ENCODE results near the gene MGRN1. TPM values are rescaled to one million over a fixed set of nuclear protein-coding genes. Genes with fewer than 3 reads are reported as not detected.
A peak's percentile ranks its signal among the peaks of the same experiment; 100 is the strongest.

MGRN1 gene
- total RNA-seq, 5 donors from 2014 or later (not counting 1 experiment from before 2014, with no cell fraction given), result 63.1 to 76.8 (median 72.2) TPM

- ATAC-seq (replicated peaks in 1 of 4) (no peak), DNase-seq (no peak)
- no peaks in the 10 kb centered on the region for H3K9me3 Mint-ChIP-seq
- peaks cover 10 to 46% of the 10 kb centered on the region in 2 donors for H3K36me3 ChIP-seq (ENCODE audit: control insufficient read depth in 2 of 2, extremely low read depth in 1 of 2, insufficient read depth in 1 of 2, low read length in 1 of 2)
- H3K27ac Mint-ChIP-seq, result no peak overlapping the region
- no peaks in the 10 kb centered on the region for H3K9me3 ChIP-seq
- no peak overlapping the region for H3K27ac ChIP-seq (ENCODE audit: low read length)
- CTCF ChIA-PET, result no interaction called here
- WGBS (ENCODE audit: insufficient coverage), result 92% methylated on average over 26 of the region's 27 CpGs
- POLR2A ChIA-PET, result no interaction called here
- no peaks in the 10 kb centered on the region for H3K27me3 Mint-ChIP-seq
- peaks cover 0 to 16% of the 10 kb centered on the region in 2 experiments for H3K4me1 ChIP-seq (ENCODE audit: control insufficient read depth in 1 of 2, extremely low read depth in 1 of 2, insufficient read depth in 2 of 2, low read length in 2 of 2)
- H3K4me1 Mint-ChIP-seq, result peaks cover 3 to 7% (median 5%) of the 10 kb centered on the region in 3 donors
- no peaks in the 10 kb centered on the region for H3K27me3 ChIP-seq (replicated peaks in 1 of 2; ENCODE audit: control insufficient read depth in 2 of 2, extremely low read depth in 1 of 2, insufficient read depth in 2 of 2, low read length in 1 of 2)
- H3K4me3 ChIP-seq (ENCODE audit: control insufficient read depth in 1 of 2, extremely low read depth in 1 of 2, low read length in 1 of 2), result no peak overlapping the region
- H3K36me3 Mint-ChIP-seq, result peaks cover 11% of the 10 kb centered on the region
- no peak overlapping the region for H3K4me3 Mint-ChIP-seq
Measured at GRCh38 chr16:4686497-4687210, 62.0 kb downstream of the MGRN1 start.

GRCh38 chr16:4687416-4687815 is 62.8 kb downstream of the MGRN1 start:
- no peaks in the 10 kb centered on the region for H3K27me3 Mint-ChIP-seq
- peaks cover 1 to 16% of the 10 kb centered on the region in 2 experiments for H3K4me1 ChIP-seq (ENCODE audit: control insufficient read depth in 1 of 2, extremely low read depth in 1 of 2, insufficient read depth in 2 of 2, low read length in 2 of 2)
- H3K9me3 ChIP-seq, result no peaks in the 10 kb centered on the region
- H3K36me3 ChIP-seq (ENCODE audit: control insufficient read depth in 2 of 2, extremely low read depth in 1 of 2, insufficient read depth in 1 of 2, low read length in 1 of 2), result peaks cover 9 to 39% of the 10 kb centered on the region in 2 donors
- 84% methylated on average over 6 of the region's 8 CpGs for WGBS (ENCODE audit: insufficient coverage)
- H3K4me3 Mint-ChIP-seq, result no peak overlapping the region
- H3K4me3 ChIP-seq (ENCODE audit: control insufficient read depth in 1 of 2, extremely low read depth in 1 of 2, low read length in 1 of 2), result no peak overlapping the region
- ChIA-PET POLR2A (no interaction called here), CTCF (no interaction called here)
- no peaks in the 10 kb centered on the region for H3K27me3 ChIP-seq (replicated peaks in 1 of 2; ENCODE audit: control insufficient read depth in 2 of 2, extremely low read depth in 1 of 2, insufficient read depth in 2 of 2, low read length in 1 of 2)
- no peak overlapping the region for H3K27ac ChIP-seq (ENCODE audit: low read length)
- H3K27ac Mint-ChIP-seq, result peak overlapping the region in 1 of 2 donors; percentile 22
- H3K36me3 Mint-ChIP-seq, result peaks cover 9% of the 10 kb centered on the region
- no peak for ATAC-seq (replicated peaks in 1 of 4)
- no peak for DNase-seq
- H3K9me3 Mint-ChIP-seq, result no peaks in the 10 kb centered on the region
- H3K4me1 Mint-ChIP-seq, result peaks cover 4 to 8% (median 6%) of the 10 kb centered on the region in 3 donors

- no peaks in the 10 kb centered on the region for H3K9me3 Mint-ChIP-seq
- peaks cover 9% of the 10 kb centered on the region for H3K36me3 Mint-ChIP-seq
- ATAC-seq (replicated peaks in 1 of 4), result no peak
- ChIA-PET POLR2A (no interaction called here), CTCF (no interaction called here)
- no peaks in the 10 kb centered on the region for H3K27me3 Mint-ChIP-seq
- Histone ChIP-seq H3K4me1 (ENCODE audit: control insufficient read depth in 1 of 2, extremely low read depth in 1 of 2, insufficient read depth in 2 of 2, low read length in 2 of 2) (peaks cover 3 to 16% of the 10 kb centered on the region in 2 experiments), H3K36me3 (ENCODE audit: control insufficient read depth in 2 of 2, extremely low read depth in 1 of 2, insufficient read depth in 1 of 2, low read length in 1 of 2) (peaks cover 9 to 34% of the 10 kb centered on the region in 2 donors), H3K4me3 (ENCODE audit: control insufficient read depth in 1 of 2, extremely low read depth in 1 of 2, low read length in 1 of 2) (no peak overlapping the region), H3K27me3 (replicated peaks in 1 of 2; ENCODE audit: control insufficient read depth in 2 of 2, extremely low read depth in 1 of 2, insufficient read depth in 2 of 2, low read length in 1 of 2) (no peaks in the 10 kb centered on the region), H3K27ac (ENCODE audit: low read length) (no peak overlapping the region), H3K9me3 (no peaks in the 10 kb centered on the region)
- H3K27ac Mint-ChIP-seq, result no peak overlapping the region
- no peak for DNase-seq
- peaks cover 8 to 11% (median 11%) of the 10 kb centered on the region in 3 donors for H3K4me1 Mint-ChIP-seq
- H3K4me3 Mint-ChIP-seq, result no peak overlapping the region
- 93% methylated on average over 39 of the region's 39 CpGs for WGBS (ENCODE audit: insufficient coverage)
Measured at GRCh38 chr16:4687946-4688673, 63.5 kb downstream of the MGRN1 start.

DNA sequence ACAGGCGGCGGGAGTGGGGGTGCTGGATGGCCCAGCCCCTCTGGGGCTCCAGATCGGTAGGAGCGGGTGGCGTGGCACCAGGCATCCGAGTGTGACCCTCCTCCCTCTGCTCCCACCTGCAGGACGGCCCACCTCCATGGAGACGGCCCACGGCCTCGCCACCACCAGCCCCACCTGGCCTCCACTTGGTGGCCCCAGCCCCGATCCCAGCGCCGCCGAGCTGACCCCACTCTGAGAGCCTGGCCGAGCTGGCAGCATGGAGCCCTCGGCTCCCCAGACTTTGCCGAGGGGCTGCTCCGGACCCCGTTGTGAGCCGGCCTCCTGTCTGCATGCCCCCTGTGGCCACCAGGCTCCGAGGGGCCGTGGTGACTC is 64.0 kb downstream of the MGRN1 start:
- POLR2A ChIA-PET, result no interaction called here
- Histone ChIP-seq H3K27me3 (replicated peaks in 1 of 2; ENCODE audit: control insufficient read depth in 2 of 2, extremely low read depth in 1 of 2, insufficient read depth in 2 of 2, low read length in 1 of 2) (no peaks in the 10 kb centered on the region), H3K4me1 (ENCODE audit: control insufficient read depth in 1 of 2, extremely low read depth in 1 of 2, insufficient read depth in 2 of 2, low read length in 2 of 2) (peaks cover 3 to 17% of the 10 kb centered on the region in 2 experiments), H3K36me3 (ENCODE audit: control insufficient read depth in 2 of 2, extremely low read depth in 1 of 2, insufficient read depth in 1 of 2, low read length in 1 of 2) (peaks cover 9 to 30% of the 10 kb centered on the region in 2 donors), H3K27ac (ENCODE audit: low read length) (no peak overlapping the region), H3K4me3 (ENCODE audit: control insufficient read depth in 1 of 2, extremely low read depth in 1 of 2, low read length in 1 of 2) (no peak overlapping the region), H3K9me3 (no peaks in the 10 kb centered on the region)
- Mint-ChIP-seq H3K4me1 (peaks cover 10 to 13% (median 11%) of the 10 kb centered on the region in 3 donors), H3K27me3 (no peaks in the 10 kb centered on the region), H3K27ac (no peak overlapping the region), H3K36me3 (peaks cover 9% of the 10 kb centered on the region), H3K4me3 (no peak overlapping the region), H3K9me3 (no peaks in the 10 kb centered on the region)
- CTCF ChIA-PET, result no interaction called here
- ATAC-seq (replicated peaks in 1 of 4) (no peak), DNase-seq (no peak)
- WGBS (ENCODE audit: insufficient coverage), result 93% methylated on average over 12 of the region's 22 CpGs

GRCh38 chr16:4689091-4689671 is 64.6 kb downstream of the MGRN1 start:
- 95% methylated on average over 21 of the region's 21 CpGs for WGBS (ENCODE audit: insufficient coverage)
- no peak overlapping the region for H3K27ac Mint-ChIP-seq
- DNase-seq (no peak), ATAC-seq (replicated peaks in 1 of 4) (no peak)
- no peak overlapping the region for H3K27ac ChIP-seq (ENCODE audit: low read length)
- no peaks in the 10 kb centered on the region for H3K27me3 ChIP-seq (replicated peaks in 1 of 2; ENCODE audit: control insufficient read depth in 2 of 2, extremely low read depth in 1 of 2, insufficient read depth in 2 of 2, low read length in 1 of 2)
- ChIA-PET POLR2A (interaction anchor here in 1 of 2 donors (0.7 kb wide), 1 partner anchor 26 kb away, joined by 8 read pairs; no protein-coding TSS in a partner anchor), CTCF (no interaction called here)
- no peak overlapping the region for H3K4me3 Mint-ChIP-seq
- no peaks in the 10 kb centered on the region for H3K27me3 Mint-ChIP-seq
- peaks cover 9% of the 10 kb centered on the region for H3K36me3 Mint-ChIP-seq
- no peak overlapping the region for H3K4me3 ChIP-seq (ENCODE audit: control insufficient read depth in 1 of 2, extremely low read depth in 1 of 2, low read length in 1 of 2)
- peaks cover 3 to 17% of the 10 kb centered on the region in 2 experiments for H3K4me1 ChIP-seq (ENCODE audit: control insufficient read depth in 1 of 2, extremely low read depth in 1 of 2, insufficient read depth in 2 of 2, low read length in 2 of 2)
- H3K9me3 Mint-ChIP-seq, result no peaks in the 10 kb centered on the region
- H3K36me3 ChIP-seq (ENCODE audit: control insufficient read depth in 2 of 2, extremely low read depth in 1 of 2, insufficient read depth in 1 of 2, low read length in 1 of 2), result peaks cover 9 to 24% of the 10 kb centered on the region in 2 donors
- H3K9me3 ChIP-seq, result no peaks in the 10 kb centered on the region
- peaks cover 10 to 13% (median 11%) of the 10 kb centered on the region in 3 donors for H3K4me1 Mint-ChIP-seq

- H3K4me1 ChIP-seq (ENCODE audit: control insufficient read depth in 1 of 2, extremely low read depth in 1 of 2, insufficient read depth in 2 of 2, low read length in 2 of 2), result peaks cover 5 to 26% of the 10 kb centered on the region in 2 experiments
- no peaks in the 10 kb centered on the region for H3K27me3 ChIP-seq (replicated peaks in 1 of 2; ENCODE audit: control insufficient read depth in 2 of 2, extremely low read depth in 1 of 2, insufficient read depth in 2 of 2, low read length in 1 of 2)
- no peak for DNase-seq
- no peaks in the 10 kb centered on the region for H3K9me3 ChIP-seq
- H3K36me3 ChIP-seq (ENCODE audit: control insufficient read depth in 2 of 2, extremely low read depth in 1 of 2, insufficient read depth in 1 of 2, low read length in 1 of 2), result peaks cover 9 to 21% of the 10 kb centered on the region in 2 donors
- H3K4me1 Mint-ChIP-seq, result peaks cover 11 to 15% (median 14%) of the 10 kb centered on the region in 3 donors
- H3K27ac ChIP-seq (ENCODE audit: low read length), result no peak overlapping the region
- H3K27me3 Mint-ChIP-seq, result no peaks in the 10 kb centered on the region
- H3K4me3 ChIP-seq (ENCODE audit: control insufficient read depth in 1 of 2, extremely low read depth in 1 of 2, low read length in 1 of 2), result no peak overlapping the region
- H3K9me3 Mint-ChIP-seq, result no peaks in the 10 kb centered on the region
- CTCF ChIA-PET, result no interaction called here
- no peak overlapping the region for H3K4me3 Mint-ChIP-seq
- WGBS (ENCODE audit: insufficient coverage), result 94% methylated on average over 23 of the region's 31 CpGs
- H3K27ac Mint-ChIP-seq, result no peak overlapping the region
- peaks cover 6% of the 10 kb centered on the region for H3K36me3 Mint-ChIP-seq
- POLR2A ChIA-PET, result interaction anchor here in 1 of 2 donors (0.7 kb wide), 1 partner anchor 25 kb away, joined by 8 read pairs; no protein-coding TSS in a partner anchor
- ATAC-seq (replicated peaks in 1 of 4), result no peak
Measured at GRCh38 chr16:4689864-4690704, 65.5 kb downstream of the MGRN1 start.
